Measurements from ENCODE around the gene TLE1.
"Not testable (repeated sequence)": the region's sequence is repeated elsewhere in the genome, so short reads cannot be mapped to it uniquely, and the experiment has no call there.

- TF ChIP-seq POLR2A (IDR thresholded peaks at IDR 0.05; ENCODE audit: low read depth) = not testable (repeated sequence)
- TF ChIP-seq, protein P1, sequence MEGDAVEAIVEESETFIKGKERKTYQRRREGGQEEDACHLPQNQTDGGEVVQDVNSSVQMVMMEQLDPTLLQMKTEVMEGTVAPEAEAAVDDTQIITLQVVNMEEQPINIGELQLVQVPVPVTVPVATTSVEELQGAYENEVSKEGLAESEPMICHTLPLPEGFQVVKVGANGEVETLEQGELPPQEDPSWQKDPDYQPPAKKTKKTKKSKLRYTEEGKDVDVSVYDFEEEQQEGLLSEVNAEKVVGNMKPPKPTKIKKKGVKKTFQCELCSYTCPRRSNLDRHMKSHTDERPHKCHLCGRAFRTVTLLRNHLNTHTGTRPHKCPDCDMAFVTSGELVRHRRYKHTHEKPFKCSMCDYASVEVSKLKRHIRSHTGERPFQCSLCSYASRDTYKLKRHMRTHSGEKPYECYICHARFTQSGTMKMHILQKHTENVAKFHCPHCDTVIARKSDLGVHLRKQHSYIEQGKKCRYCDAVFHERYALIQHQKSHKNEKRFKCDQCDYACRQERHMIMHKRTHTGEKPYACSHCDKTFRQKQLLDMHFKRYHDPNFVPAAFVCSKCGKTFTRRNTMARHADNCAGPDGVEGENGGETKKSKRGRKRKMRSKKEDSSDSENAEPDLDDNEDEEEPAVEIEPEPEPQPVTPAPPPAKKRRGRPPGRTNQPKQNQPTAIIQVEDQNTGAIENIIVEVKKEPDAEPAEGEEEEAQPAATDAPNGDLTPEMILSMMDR (IDR thresholded peaks at IDR 0.05) = not testable (repeated sequence)
Measured at GRCh38 chr9:81595293-81595692, 94.1 kb downstream of the TLE1 start.
